OCI-LY7 (cell line): ENCODE measurements around the gene VPS13D. TPM values are rescaled to one million over a fixed set of nuclear protein-coding genes. Genes with fewer than 3 reads are reported as not detected.

ENCODE experiments used
- BruUV-seq: library from RNA; stranded (reverse); fragments of 400-500 nt; replicated peaks from 2 replicates; lab custom pipeline; 2021; lab: Mats Ljungman, UMichigan
- CTCF ChIA-PET: fragments of 300-600 bp; sonication (Branson Sonifier 250); formaldehyde crosslinking; loops from one replicate; lab custom pipeline; 2022; ENCODE audit warnings: antibody characterized with exemption; ENCODE audit not compliant: unreplicated experiment; lab: Charles Lee
- POLR2A ChIA-PET: fragments of 300-600 bp; sonication (Branson Sonifier 250); formaldehyde crosslinking; loops from one replicate; lab custom pipeline; 2022; ENCODE audit warnings: antibody characterized with exemption; lab: Charles Lee
- DNase-seq: peaks from one replicate; pipeline ENCODE4 v3.0.0-alpha.2; 2015; ENCODE audit warnings: low spot score
- H2AFZ ChIP-seq: fragments of 200-600 bp; sonication (generic), shearing (Covaris generic); 2 replicates; pipeline ENCODE4 v1.6.1; 2014; ENCODE audit warnings: mild to moderate bottlenecking, antibody characterized with exemption, low read length, moderate library complexity
- H3K27ac ChIP-seq: fragments of 200-600 bp; sonication (generic); 2 replicates; pipeline ENCODE4 v1.5.1; 2014; ENCODE audit warnings: mixed run types, low read depth, mild to moderate bottlenecking, moderate library complexity, low read length, inconsistent platforms; ENCODE audit not compliant: poor library complexity, severe bottlenecking
- H3K36me3 ChIP-seq: fragments of 200-600 bp; sonication (generic); 2 replicates; pipeline ENCODE4 v1.6.1; 2014; ENCODE audit warnings: mild to moderate bottlenecking, antibody characterized with exemption, low read length, moderate library complexity, mixed read lengths; ENCODE audit not compliant: insufficient read depth
- H3K4me1 ChIP-seq: fragments of 200-600 bp; sonication (generic); 2 replicates; pipeline ENCODE4 v1.5.1; 2014; ENCODE audit warnings: mild to moderate bottlenecking, low read length; ENCODE audit not compliant: insufficient read depth, poor library complexity, severe bottlenecking
- H3K4me2 ChIP-seq: fragments of 200-600 bp; sonication (generic); 2 replicates; pipeline ENCODE4 v1.6.1; 2014; ENCODE audit warnings: mild to moderate bottlenecking, low read length
- H3K4me3 ChIP-seq: fragments of 200-600 bp; sonication (generic); 2 replicates; pipeline ENCODE4 v1.5.1; 2014; ENCODE audit warnings: mild to moderate bottlenecking, low read depth, low read length; ENCODE audit not compliant: poor library complexity, severe bottlenecking
- H3K79me2 ChIP-seq: fragments of 200-600 bp; sonication (generic); 2 replicates; pipeline ENCODE4 v1.6.1; 2016; ENCODE audit warnings: low read depth, mild to moderate bottlenecking, low read length, moderate library complexity, mixed read lengths; ENCODE audit not compliant: insufficient read depth
- H3K9me2 ChIP-seq: fragments of 200-600 bp; sonication (generic); 2 replicates; pipeline ENCODE4 v1.6.1; 2016; ENCODE audit warnings: mild to moderate bottlenecking, low read length, mixed read lengths; ENCODE audit not compliant: insufficient read depth
- H3K9me3 ChIP-seq: fragments of 200-600 bp; sonication (generic); 2 replicates; pipeline ENCODE4 v1.6.1; 2014; ENCODE audit warnings: mild to moderate bottlenecking, mixed run types, low read length, mixed read lengths
- H4K20me1 ChIP-seq: fragments of 200-600 bp; sonication (generic); 2 replicates; pipeline ENCODE4 v1.6.1; 2014; ENCODE audit warnings: mild to moderate bottlenecking, antibody characterized with exemption, low read length, moderate library complexity, mixed read lengths; ENCODE audit not compliant: insufficient read depth
- EZH2phosphoT487 ChIP-seq: fragments of 200-600 bp; sonication (generic); IDR thresholded peaks from 2 replicates; pipeline ENCODE4 v1.6.1; 2018; ENCODE audit warnings: low read depth, borderline replicate concordance, mild to moderate bottlenecking, mixed run types, antibody characterized with exemption, low read length, moderate library complexity, mixed read lengths
- intact Hi-C: fragments of 100-400 bp; cut with micrococcal nuclease; formaldehyde crosslinking; loops from one replicate; pipeline ENCODE4 v1.10.0; 2022; ENCODE audit not compliant: unreplicated experiment
- total RNA-seq, 2 experiments: library from RNA; depleted of rRNA in 1 of 2; stranded (reverse); fragments of >200 nt in 1 of 2; shearing (Covaris generic) in 1 of 2; gene quantifications; 2 replicates each; pipeline ENCODE4 v1.2.3, GENCODE V29; 2014 to 2022
- TF ChIP-seq, protein P1 (sequence below): fragments of 200-600 bp; sonication (generic); conservative IDR thresholded peaks from 2 replicates; pipeline ENCODE4 v1.5.1; 2014; ENCODE audit warnings: mild to moderate bottlenecking, antibody characterized with exemption, low read length, moderate library complexity, mixed read lengths

VPS13D gene
- total RNA-seq, 2 experiments from 2014 or later: 23.9 to 39.2 TPM

DNA sequence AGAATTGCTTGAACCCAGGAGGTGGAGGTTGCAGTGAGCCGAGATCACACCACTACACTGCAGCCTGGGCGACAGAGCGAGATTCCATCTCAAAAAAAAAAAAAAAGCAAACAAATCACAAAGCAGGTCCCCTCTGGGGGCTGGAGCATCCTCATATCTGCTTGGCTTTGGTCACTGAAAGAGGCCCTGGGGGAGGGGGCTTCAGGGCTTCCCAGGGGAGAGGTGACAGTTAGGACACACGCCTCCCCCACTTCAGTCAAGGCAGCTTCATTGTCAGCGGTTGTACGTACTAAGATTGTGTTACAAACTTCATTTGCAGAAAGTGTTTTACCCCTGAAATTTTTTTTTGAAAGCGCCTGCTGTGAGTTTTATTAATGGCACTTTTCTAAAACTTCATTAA lies 257.7 kb downstream of the VPS13D start:
- TF ChIP-seq EZH2phosphoT487: no peak
- TF ChIP-seq, protein P1, sequence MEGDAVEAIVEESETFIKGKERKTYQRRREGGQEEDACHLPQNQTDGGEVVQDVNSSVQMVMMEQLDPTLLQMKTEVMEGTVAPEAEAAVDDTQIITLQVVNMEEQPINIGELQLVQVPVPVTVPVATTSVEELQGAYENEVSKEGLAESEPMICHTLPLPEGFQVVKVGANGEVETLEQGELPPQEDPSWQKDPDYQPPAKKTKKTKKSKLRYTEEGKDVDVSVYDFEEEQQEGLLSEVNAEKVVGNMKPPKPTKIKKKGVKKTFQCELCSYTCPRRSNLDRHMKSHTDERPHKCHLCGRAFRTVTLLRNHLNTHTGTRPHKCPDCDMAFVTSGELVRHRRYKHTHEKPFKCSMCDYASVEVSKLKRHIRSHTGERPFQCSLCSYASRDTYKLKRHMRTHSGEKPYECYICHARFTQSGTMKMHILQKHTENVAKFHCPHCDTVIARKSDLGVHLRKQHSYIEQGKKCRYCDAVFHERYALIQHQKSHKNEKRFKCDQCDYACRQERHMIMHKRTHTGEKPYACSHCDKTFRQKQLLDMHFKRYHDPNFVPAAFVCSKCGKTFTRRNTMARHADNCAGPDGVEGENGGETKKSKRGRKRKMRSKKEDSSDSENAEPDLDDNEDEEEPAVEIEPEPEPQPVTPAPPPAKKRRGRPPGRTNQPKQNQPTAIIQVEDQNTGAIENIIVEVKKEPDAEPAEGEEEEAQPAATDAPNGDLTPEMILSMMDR: no peak
- no peak overlapping the region for H3K27ac ChIP-seq
- intact Hi-C loops: no loop called here
- POLR2A ChIA-PET: no interaction called here
- no peak overlapping the region for H3K4me2 ChIP-seq
- BruUV-seq: no TSS peak
- no peaks in the 10 kb centered on the region for H3K9me3 ChIP-seq
- no peaks in the 10 kb centered on the region for H3K9me2 ChIP-seq
- CTCF ChIA-PET: no interaction called here
- H2AFZ ChIP-seq: no peak overlapping the region
- peaks cover 6% of the 10 kb centered on the region for H3K4me1 ChIP-seq
- DNase-seq: no peak
- H3K36me3 ChIP-seq: no peaks in the 10 kb centered on the region
- no peak overlapping the region for H3K4me3 ChIP-seq
- H4K20me1 ChIP-seq: no peaks in the 10 kb centered on the region
- no peaks in the 10 kb centered on the region for H3K79me2 ChIP-seq

DNA sequence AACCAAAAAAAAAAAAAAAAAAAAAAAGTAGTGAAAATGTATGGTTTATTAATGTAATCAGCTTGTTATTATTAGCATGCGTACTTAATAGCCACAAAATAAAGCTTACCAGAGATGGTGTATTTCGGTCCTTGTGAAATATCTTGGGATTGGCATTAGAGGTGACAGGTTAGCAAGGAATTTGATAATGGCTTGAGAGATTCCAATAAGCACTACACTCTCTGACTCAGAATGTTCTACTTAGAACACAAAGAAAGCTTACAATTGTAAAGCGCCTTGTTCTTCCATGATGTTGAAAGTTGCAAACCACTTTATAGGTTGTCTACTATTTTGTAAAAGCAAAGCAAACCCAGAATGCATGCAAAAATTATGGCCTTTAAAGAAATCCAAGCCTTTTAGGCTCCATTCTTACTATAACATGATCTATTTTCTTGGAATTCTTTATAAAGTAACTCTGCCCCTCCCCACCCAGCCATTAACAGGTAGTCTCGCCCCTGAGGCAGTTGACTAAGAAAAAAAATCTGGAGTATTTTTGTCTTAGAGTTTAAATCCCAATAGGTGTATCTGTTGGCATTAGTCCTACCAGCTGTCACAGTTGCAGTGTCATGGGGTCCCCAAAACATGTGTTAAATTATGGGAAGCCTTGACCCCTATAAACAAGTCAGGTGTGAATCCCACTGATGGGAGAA lies 259.0 kb downstream of the VPS13D start:
- ChIA-PET CTCF (no interaction called here), POLR2A (no interaction called here)
- Histone ChIP-seq H3K79me2 (no peaks in the 10 kb centered on the region), H2AFZ (no peak overlapping the region), H3K4me1 (peaks cover 6% of the 10 kb centered on the region), H3K4me2 (no peak overlapping the region), H3K27ac (no peak overlapping the region), H3K4me3 (no peak overlapping the region), H3K9me3 (no peaks in the 10 kb centered on the region), H4K20me1 (0 out of 2 replicates have a peak, but pooled peaks cover 2% of the 10 kb centered on the region), H3K9me2 (no peaks in the 10 kb centered on the region), H3K36me3 (no peaks in the 10 kb centered on the region)
- TF ChIP-seq, protein P1: no peak
- no peak for TF ChIP-seq EZH2phosphoT487
- no TSS peak for BruUV-seq
- no peak for DNase-seq
- intact Hi-C loops: no loop called here

DNA sequence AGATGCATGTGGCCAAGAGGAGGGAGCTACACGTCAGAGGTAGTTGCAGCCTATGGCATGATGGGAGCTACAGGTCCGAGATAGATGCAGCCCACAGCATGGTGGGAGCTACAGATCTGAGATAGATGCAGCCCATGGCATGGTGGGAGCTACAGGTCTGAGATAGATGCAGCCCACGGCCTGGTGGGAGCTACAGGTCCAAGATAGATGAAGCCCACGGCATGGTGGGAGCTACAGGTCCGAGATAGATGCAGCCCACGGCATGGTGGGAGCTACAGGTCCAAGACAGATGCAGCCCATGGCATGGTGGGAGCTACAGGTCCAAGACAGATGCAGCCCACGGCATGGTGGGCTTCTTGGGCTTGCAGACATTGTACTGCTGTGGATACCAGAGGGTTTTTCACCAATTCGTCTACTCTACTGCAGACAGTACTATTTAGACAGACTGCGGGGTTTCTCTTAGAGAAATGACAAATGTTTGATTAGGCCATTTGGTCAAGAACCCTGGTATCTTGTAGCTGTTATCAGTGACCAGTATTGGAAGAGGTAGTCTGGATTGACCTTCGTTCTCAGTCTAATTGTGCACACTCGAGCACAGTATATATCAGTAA lies 260.8 kb downstream of the VPS13D start:
- ChIA-PET POLR2A (interaction anchor here (0.6 to 0.7 kb wide), 2 partner anchors 34 to 50 kb away, joined by 3 to 6 read pairs; no protein-coding TSS in a partner anchor), CTCF (interaction anchor here (0.6 kb wide), 1 partner anchor 1049 kb away, joined by 4 read pairs; no protein-coding TSS in a partner anchor)
- DNase-seq: no peak
- H3K36me3 ChIP-seq: no peaks in the 10 kb centered on the region
- intact Hi-C loops: no loop called here
- H3K9me2 ChIP-seq: no peaks in the 10 kb centered on the region
- no peak overlapping the region for H2AFZ ChIP-seq
- no peaks in the 10 kb centered on the region for H3K9me3 ChIP-seq
- H3K79me2 ChIP-seq: no peaks in the 10 kb centered on the region
- TF ChIP-seq EZH2phosphoT487: no peak
- TF ChIP-seq, protein P1: no peak
- 0 out of 2 replicates have a peak, but pooled peaks cover 4% of the 10 kb centered on the region for H4K20me1 ChIP-seq
- BruUV-seq: no TSS peak
- H3K27ac ChIP-seq: no peak overlapping the region
- peaks cover 6% of the 10 kb centered on the region for H3K4me1 ChIP-seq
- H3K4me3 ChIP-seq: no peak overlapping the region
- H3K4me2 ChIP-seq: no peak overlapping the region
